ENCODE measurements around the gene SLC39A5.

The SLC39A5 gene

GRCh38 chr12:56229916-56230431 is at the start of gene SLC39A5:
SLC39A5 (plus strand) TSS chr12:56230051; CDS start chr12:56231275, 1,224 bp downstream.
- DNase-seq (ENCODE audit: low read depth), result no peak

- no peak for DNase-seq (ENCODE audit: low read depth)
Measured at GRCh38 chr12:56186957-56187356, 42.9 kb upstream of the SLC39A5 start.

GRCh38 chr12:56188131-56188777 is 41.6 kb upstream of the SLC39A5 start:
- DNase-seq (ENCODE audit: low read depth), result peak; percentile 40

GRCh38 chr12:56188778-56189098 is 41.1 kb upstream of the SLC39A5 start:
- no peak for DNase-seq (ENCODE audit: low read depth)

GRCh38 chr12:56189099-56189917 is 40.5 kb upstream of the SLC39A5 start, which contains the start of gene SMARCC2:
SMARCC2 (minus strand) TSS chr12:56189483; CDS start chr12:56189461, 22 bp downstream.
- DNase-seq (ENCODE audit: low read depth), result peak; percentile 90

GRCh38 chr12:56189918-56190694 is 39.7 kb upstream of the SLC39A5 start:
- peak; percentile 85 for DNase-seq (ENCODE audit: low read depth)

GRCh38 chr12:56190695-56191155 is 39.1 kb upstream of the SLC39A5 start:
- peak; percentile 47 for DNase-seq (ENCODE audit: low read depth)

GRCh38 chr12:56192582-56192981 is 37.3 kb upstream of the SLC39A5 start:
- DNase-seq (ENCODE audit: low read depth), result no peak

GRCh38 chr12:56193025-56193578 is 36.7 kb upstream of the SLC39A5 start:
- peak; percentile 84 for DNase-seq (ENCODE audit: low read depth)

- peak; percentile 99 for DNase-seq (ENCODE audit: low read depth)
Measured at GRCh38 chr12:56196818-56197550, 32.9 kb upstream of the SLC39A5 start.

GRCh38 chr12:56197921-56198635 is 31.8 kb upstream of the SLC39A5 start:
- no peak for DNase-seq (ENCODE audit: low read depth)

GRCh38 chr12:56198836-56199235 is 31.0 kb upstream of the SLC39A5 start:
- DNase-seq (ENCODE audit: low read depth), result peak; percentile 66

- no peak for DNase-seq (ENCODE audit: low read depth)
Measured at GRCh38 chr12:56202366-56202765, 27.5 kb upstream of the SLC39A5 start.

- no peak for DNase-seq (ENCODE audit: low read depth)
Measured at GRCh38 chr12:56202838-56203237, 27.0 kb upstream of the SLC39A5 start.

GRCh38 chr12:56204275-56204674 is 25.6 kb upstream of the SLC39A5 start:
- no peak for DNase-seq (ENCODE audit: low read depth)

GRCh38 chr12:56205445-56205844 is 24.4 kb upstream of the SLC39A5 start:
- DNase-seq (ENCODE audit: low read depth), result no peak

GRCh38 chr12:56206452-56207166 is 23.2 kb upstream of the SLC39A5 start:
- DNase-seq (ENCODE audit: low read depth), result peak; percentile 66

- DNase-seq (ENCODE audit: low read depth), result no peak
Measured at GRCh38 chr12:56208006-56208405, 21.8 kb upstream of the SLC39A5 start.

GRCh38 chr12:56212361-56212760 is 17.5 kb upstream of the SLC39A5 start:
- DNase-seq (ENCODE audit: low read depth), result no peak

- DNase-seq (ENCODE audit: low read depth), result no peak
Measured at GRCh38 chr12:56213878-56214277, 16.0 kb upstream of the SLC39A5 start.
